ENCODE measurements around the gene MALSU1. TPM values are rescaled to one million over a fixed set of nuclear protein-coding genes. Genes with fewer than 3 reads are reported as not detected.
A peak's percentile ranks its signal among the peaks of the same experiment; 100 is the strongest.

MALSU1 gene
- total and polyA plus RNA-seq, 2 of the 13 experiments (the other 11 are each of a cell fraction or from before 2014, with no cell fraction given), result 72.0 to 141 TPM

- TF ChIP-seq ARID3A (IDR thresholded peaks at IDR 0.05; ENCODE audit: low read depth, low read length) (peak; percentile 50; the same call in 1 of the 2 replicates), RFX5 (IDR thresholded peaks at IDR 0.05; ENCODE audit: low read depth, low read length) (no peak), TCF7L2 (IDR thresholded peaks at IDR 0.05; ENCODE audit: low read depth, low read length) (no peak), NR2C2 (CRISPR knock-in tag; IDR thresholded peaks at IDR 0.05; ENCODE audit: borderline replicate concordance) (peak; percentile 70; the same call in 1 of the 2 replicates), AKNA (CRISPR knock-in tag; IDR thresholded peaks at IDR 0.05; ENCODE audit: borderline replicate concordance) (no peak), ZNF780A (CRISPR knock-in tag; IDR thresholded peaks at IDR 0.05) (no peak), REPIN1 (CRISPR knock-in tag; IDR thresholded peaks at IDR 0.05; ENCODE audit: borderline replicate concordance, low read depth) (peak; percentile 82), PITX1 (CRISPR knock-in tag; IDR thresholded peaks at IDR 0.05) (peak; percentile 82), RFX3 (CRISPR knock-in tag; IDR thresholded peaks at IDR 0.05) (no peak), ZBTB40 (IDR thresholded peaks at IDR 0.05) (no peak), ZBTB40 (CRISPR knock-in tag; IDR thresholded peaks at IDR 0.05) (peak; percentile 70), ZNF33B (CRISPR knock-in tag; IDR thresholded peaks at IDR 0.05) (no peak), ZFYVE20 (CRISPR knock-in tag; IDR thresholded peaks at IDR 0.05; ENCODE audit: borderline replicate concordance, low read depth) (no peak), RARA (CRISPR knock-in tag; IDR thresholded peaks at IDR 0.05) (peak; percentile 57)
These were observed 5.6 kb upstream of the MALSU1 start (continued) for GRCh38 chr7:23293500-23294073.
